Measurements from ENCODE around the gene APIP. TPM values are rescaled to one million over a fixed set of nuclear protein-coding genes. Genes with fewer than 3 reads are reported as not detected.
A peak's percentile ranks its signal among the peaks of the same experiment; 100 is the strongest.

APIP gene
- total RNA-seq, 2 donors from 2014 or later: 23.9 to 33.1 TPM

GRCh38 chr11:34833602-34834001 is 82.6 kb downstream of the APIP start:
- TF ChIP-seq POLR2AphosphoS5 (IDR thresholded peaks at IDR 0.05) (no peak), POLR2A (IDR thresholded peaks at IDR 0.05) (no peak), CTCF (IDR thresholded peaks at IDR 0.05) (no peak)
- H3K4me3 ChIP-seq: no peak overlapping the region
- no peaks in the 10 kb centered on the region for H3K36me3 ChIP-seq
- intact Hi-C loops (cut with DNase I): no loop called here
- no peaks in the 10 kb centered on the region for H3K9me3 ChIP-seq
- no peaks in the 10 kb centered on the region for H3K27me3 ChIP-seq (replicated peaks; ENCODE audit: insufficient read depth)
- DNase-seq (ENCODE audit: low spot score): no peak
- H3K27ac ChIP-seq: no peak overlapping the region
- H3K4me1 ChIP-seq (replicated peaks): no peaks in the 10 kb centered on the region

Small RNA genes within 50 kb of the gene (microRNA-seq; reads per million reads assigned to microRNA genes)
- 7.6 reads per million, percentile 48 among the genes with 10 or more reads in this experiment for gene MIR1343

Small RNA genes within 50 kb of the gene (small RNA-seq; reads per million reads assigned to genes)
- gene MIR1343: 0.19 to 0.20 reads per million in 2 donors

Other genes starting within 250 kb of the APIP start
- gene PDHX, start 239 bp upstream of the APIP start, total RNA-seq: 10 to 100 TPM; 29.1 to 45.2 TPM
- gene CD44, start 222.8 kb upstream of the APIP start, total RNA-seq: 100 to 1,000 TPM; 166 to 203 TPM